Endothelial cell of umbilical vein (primary cell): ENCODE measurements around the gene RBMS1. TPM values are rescaled to one million over a fixed set of nuclear protein-coding genes. Genes with fewer than 3 reads are reported as not detected.

ENCODE experiments used
- BruUV-seq: library from RNA; stranded (reverse); fragments of 400-500 nt; replicated peaks from 2 replicates; lab custom pipeline; 2021; lab: Mats Ljungman, UMichigan
- CTCF ChIA-PET: fragments of 300-600, 350-600 bp; sonication (Branson Sonifier 250); formaldehyde crosslinking; loops from one replicate; lab custom pipeline; 2021; ENCODE audit warnings: antibody characterized with exemption, inconsistent platforms; lab: Charles Lee
- POLR2A ChIA-PET: fragments of 300-600, 350-600 bp; sonication (Branson Sonifier 250); formaldehyde crosslinking; loops from one replicate; lab custom pipeline; 2021; ENCODE audit warnings: antibody characterized with exemption, inconsistent platforms; lab: Charles Lee
- DNase-seq: peaks from one replicate; pipeline ENCODE4 v3.0.0-alpha.2; 2011; ENCODE audit warnings: low read depth, low spot score
- FAIRE-seq: peaks from 2 replicates; lab custom pipeline; 2011; peaks lifted over from hg19 to GRCh38; lab: Jason Lieb, UNC
- H2AFZ ChIP-seq: 2 replicates; pipeline ENCODE4 v1.6.0; 2012; ENCODE audit warnings: low read depth, low read length, control low read depth, inconsistent platforms
- H3K27ac ChIP-seq: 2 replicates; pipeline ENCODE4 v1.5.1; 2011; ENCODE audit warnings: low read depth, mild to moderate bottlenecking, control low read depth, low read length, moderate library complexity; ENCODE audit not compliant: insufficient read depth
- H3K27me3 ChIP-seq, 2 experiments: 2 replicates each; pipeline versions ENCODE4 v1.6.0 to v1.6.1; 2011; ENCODE audit warnings: low read length in 2 of 2, mixed read lengths in 1 of 2; ENCODE audit not compliant: control insufficient read depth in 2 of 2, insufficient read depth in 2 of 2
- H3K36me3 ChIP-seq, 2 experiments: 2 replicates in 1 of 2; 3 replicates in 1 of 2; pipeline ENCODE4 v1.5.1; 2011; ENCODE audit warnings: low read length in 2 of 2, mild to moderate bottlenecking in 1 of 2, moderate library complexity in 1 of 2; ENCODE audit not compliant: control insufficient read depth in 2 of 2, insufficient read depth in 2 of 2; ENCODE audit errors: extremely low read depth in 1 of 2
- H3K4me1 ChIP-seq: 3 replicates; pipeline ENCODE4 v1.5.1; 2011; ENCODE audit warnings: mild to moderate bottlenecking, low read length; ENCODE audit not compliant: control insufficient read depth, insufficient read depth; ENCODE audit errors: extremely low read depth
- H3K4me2 ChIP-seq: 2 replicates; pipeline ENCODE4 v1.6.1; 2011; ENCODE audit warnings: low read length, control low read depth, mixed read lengths; ENCODE audit not compliant: insufficient read depth
- H3K4me3 ChIP-seq, 3 experiments: fragments of 200-600 bp in 1 of 3; sonication (generic), shearing (Covaris generic) in 1 of 3; replicated peaks in 1 of 3; 2 replicates each; pipeline ENCODE4 v1.5.1; 2011 to 2016; ENCODE audit warnings: control low read depth in 3 of 3, low read length in 3 of 3, mild to moderate bottlenecking in 2 of 3, inconsistent platforms in 1 of 3, low read depth in 1 of 3, moderate library complexity in 1 of 3; ENCODE audit not compliant: insufficient read depth in 1 of 3
- H3K79me2 ChIP-seq: 2 replicates; pipeline ENCODE4 v1.6.0; 2012; ENCODE audit warnings: low read length, inconsistent platforms; ENCODE audit not compliant: control insufficient read depth, insufficient read depth
- H3K9ac ChIP-seq: replicated peaks from 2 replicates; pipeline ENCODE3; 2011; ENCODE audit warnings: low read length, control low read depth; ENCODE audit not compliant: insufficient read depth; ENCODE audit errors: extremely low read depth
- H3K9me1 ChIP-seq: replicated peaks from 3 replicates; pipeline ENCODE4 v1.6.0; 2011; ENCODE audit warnings: mild to moderate bottlenecking, low read length; ENCODE audit not compliant: control insufficient read depth, insufficient read depth; ENCODE audit errors: extremely low read depth
- H3K9me3 ChIP-seq: replicated peaks from 2 replicates; pipeline ENCODE4 v1.5.1; 2012; ENCODE audit warnings: low read length, inconsistent platforms; ENCODE audit not compliant: control insufficient read depth, insufficient read depth
- H4K20me1 ChIP-seq: replicated peaks from 2 replicates; pipeline ENCODE3; 2011; ENCODE audit warnings: mild to moderate bottlenecking, low read length; ENCODE audit not compliant: control insufficient read depth, insufficient read depth; ENCODE audit errors: extremely low read depth
- EZH2 ChIP-seq: IDR thresholded peaks from 2 replicates; pipeline ENCODE4 v1.6.1; 2012; ENCODE audit warnings: borderline replicate concordance, low read depth, mild to moderate bottlenecking, moderate library complexity, low read length, inconsistent platforms; ENCODE audit not compliant: severe bottlenecking
- FOS ChIP-seq: IDR thresholded peaks from 2 replicates; pipeline ENCODE4 v1.6.1; 2011; ENCODE audit warnings: mild to moderate bottlenecking, low read length, moderate library complexity, borderline replicate concordance; ENCODE audit not compliant: insufficient read depth
- GATA2 ChIP-seq: IDR thresholded peaks from 2 replicates; pipeline ENCODE4 v1.7.0; 2011; ENCODE audit warnings: low read depth, mild to moderate bottlenecking, moderate library complexity, mixed read lengths, low read length; ENCODE audit not compliant: insufficient read length, insufficient read depth
- JUN ChIP-seq: IDR thresholded peaks from 2 replicates; pipeline ENCODE4 v1.6.1; 2011; ENCODE audit warnings: borderline replicate concordance, low read depth; ENCODE audit not compliant: insufficient read length, insufficient read depth
- MYC ChIP-seq: IDR thresholded peaks from one replicate; pipeline ENCODE4 v1.6.1; 2011; ENCODE audit warnings: mild to moderate bottlenecking, low read depth, low read length
- POLR2A ChIP-seq: IDR thresholded peaks from 2 replicates; pipeline ENCODE4 v1.6.1; 2012; ENCODE audit warnings: low read depth, mild to moderate bottlenecking, control low read depth, low read length
- POLR2AphosphoS5 ChIP-seq: IDR thresholded peaks from 2 replicates; pipeline ENCODE4 v1.6.1; 2012; ENCODE audit warnings: low read depth, mild to moderate bottlenecking, control low read depth, low read length, moderate library complexity; ENCODE audit not compliant: insufficient read depth
- dilution Hi-C: fragments of 300-500 bp; cut with MboI; formaldehyde crosslinking; loops from one replicate; pipeline ENCODE4 v1.15.0; 2019; ENCODE audit warnings: low sequenced_read_pairs; ENCODE audit not compliant: extremely low pct_ligation_motif_present
- intact Hi-C: fragments of 100-400 bp; cut with micrococcal nuclease; formaldehyde crosslinking; loops from one replicate; pipeline ENCODE4 v1.10.0; 2022
- polyA plus RNA-seq, 4 experiments: library from polyadenylated mRNA; depleted of rRNA in 3 of 4; stranded (reverse) in 3 of 4; unstranded in 1 of 4; fragments of >200 nt; gene quantifications; 2 replicates each; pipeline versions ENCODE4 v1.2.1 to v1.2.3, GENCODE V29; 2011 to 2012; ENCODE audit warnings: missing spikeins in 1 of 4
- total RNA-seq: library from RNA; stranded (reverse); gene quantifications from 2 replicates; pipeline ENCODE4 v1.2.3, GENCODE V29; 2021
- TF ChIP-seq, protein P1 (sequence below): IDR thresholded peaks from 2 replicates; pipeline ENCODE4 v1.6.1; 2011; ENCODE audit not compliant: insufficient read depth, insufficient read length
- TF ChIP-seq, protein P2 (sequence below), 2 donors: IDR thresholded peaks; 1 replicate in 1 of 2; 2 replicates in 1 of 2; pipeline ENCODE4 v1.5.1; 2011; ENCODE audit warnings: low read length in 2 of 2, mild to moderate bottlenecking in 2 of 2, moderate library complexity in 2 of 2, control low read depth in 1 of 2, inconsistent platforms in 1 of 2, low read depth in 1 of 2; ENCODE audit not compliant: insufficient read depth in 1 of 2; ENCODE audit errors: extremely low read depth in 1 of 2

Gene RBMS1
- total and polyA plus RNA-seq, 2 donors (not counting 3 experiments of a cell fraction or from before 2014, with no cell fraction given) = 60.0 to 93.3 TPM

DNA sequence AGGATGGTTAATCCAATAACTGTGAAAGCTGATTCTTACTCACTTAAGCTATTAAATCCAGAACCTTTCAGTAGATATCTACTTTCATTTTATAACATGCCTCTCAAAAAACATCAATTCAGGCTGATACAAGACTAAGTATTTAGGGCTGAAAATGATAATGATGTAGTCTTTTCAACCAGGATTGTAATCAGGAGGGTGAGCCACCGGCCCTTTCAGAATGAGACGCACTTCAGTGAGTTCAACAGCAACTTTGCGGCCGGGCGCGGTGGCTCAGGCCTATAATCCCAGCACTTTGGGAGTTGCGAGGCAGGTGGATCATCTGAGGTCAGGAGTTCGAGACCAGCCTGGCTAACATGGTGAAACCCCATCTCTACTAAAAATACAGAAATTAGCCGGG lies 30.4 kb downstream of the RBMS1 start:
- BruUV-seq = no TSS peak
- no peak overlapping the region for H3K4me2 ChIP-seq
- intact Hi-C loops = no loop called here
- FAIRE-seq (no peak), DNase-seq (no peak)
- H3K4me1 ChIP-seq = no peaks in the 10 kb centered on the region
- peaks cover 87% of the 10 kb centered on the region for H3K79me2 ChIP-seq
- no peaks in the 10 kb centered on the region for H3K27me3 ChIP-seq
- no peak overlapping the region for H3K4me3 ChIP-seq
- H4K20me1 ChIP-seq = peaks cover 5% of the 10 kb centered on the region
- CTCF ChIA-PET = no interaction called here
- dilution Hi-C loops = no loop called here
- no peaks in the 10 kb centered on the region for H3K36me3 ChIP-seq
- no peaks in the 10 kb centered on the region for H3K9me1 ChIP-seq
- H3K9ac ChIP-seq = no peak overlapping the region
- no peak overlapping the region for H2AFZ ChIP-seq
- H3K9me3 ChIP-seq = no peaks in the 10 kb centered on the region
- POLR2A ChIA-PET = no interaction called here
- TF ChIP-seq FOS = no peak
- no peak for TF ChIP-seq POLR2AphosphoS5
- TF ChIP-seq JUN = no peak
- no peak for TF ChIP-seq GATA2
- TF ChIP-seq, protein P1, sequence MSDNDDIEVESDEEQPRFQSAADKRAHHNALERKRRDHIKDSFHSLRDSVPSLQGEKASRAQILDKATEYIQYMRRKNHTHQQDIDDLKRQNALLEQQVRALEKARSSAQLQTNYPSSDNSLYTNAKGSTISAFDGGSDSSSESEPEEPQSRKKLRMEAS = no peak
- no peak for TF ChIP-seq MYC
- no peak for TF ChIP-seq EZH2
- TF ChIP-seq, protein P2, sequence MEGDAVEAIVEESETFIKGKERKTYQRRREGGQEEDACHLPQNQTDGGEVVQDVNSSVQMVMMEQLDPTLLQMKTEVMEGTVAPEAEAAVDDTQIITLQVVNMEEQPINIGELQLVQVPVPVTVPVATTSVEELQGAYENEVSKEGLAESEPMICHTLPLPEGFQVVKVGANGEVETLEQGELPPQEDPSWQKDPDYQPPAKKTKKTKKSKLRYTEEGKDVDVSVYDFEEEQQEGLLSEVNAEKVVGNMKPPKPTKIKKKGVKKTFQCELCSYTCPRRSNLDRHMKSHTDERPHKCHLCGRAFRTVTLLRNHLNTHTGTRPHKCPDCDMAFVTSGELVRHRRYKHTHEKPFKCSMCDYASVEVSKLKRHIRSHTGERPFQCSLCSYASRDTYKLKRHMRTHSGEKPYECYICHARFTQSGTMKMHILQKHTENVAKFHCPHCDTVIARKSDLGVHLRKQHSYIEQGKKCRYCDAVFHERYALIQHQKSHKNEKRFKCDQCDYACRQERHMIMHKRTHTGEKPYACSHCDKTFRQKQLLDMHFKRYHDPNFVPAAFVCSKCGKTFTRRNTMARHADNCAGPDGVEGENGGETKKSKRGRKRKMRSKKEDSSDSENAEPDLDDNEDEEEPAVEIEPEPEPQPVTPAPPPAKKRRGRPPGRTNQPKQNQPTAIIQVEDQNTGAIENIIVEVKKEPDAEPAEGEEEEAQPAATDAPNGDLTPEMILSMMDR (IDR thresholded peaks at IDR 0.05; ENCODE audit: extremely low read depth in 1 of 2, insufficient read depth in 1 of 2, low read depth in 1 of 2, low read length in 2 of 2) = no peak
- TF ChIP-seq POLR2A = no peak
- no peak overlapping the region for H3K27ac ChIP-seq
